NCI-H2171 (cell line): ENCODE measurements around the gene CMBL.
"Not testable (repeated sequence)": the region's sequence is repeated elsewhere in the genome, so short reads cannot be mapped to it uniquely, and the experiment has no call there.

ENCODE experiments used
- DNase-seq: peaks from one replicate; lab custom pipeline; 2025; lab: John Stamatoyannopoulos, UW

The CMBL gene

GRCh38 chr5:10285362-10285761 is 22.3 kb downstream of the CMBL start:
- not testable (repeated sequence) for DNase-seq

GRCh38 chr5:10283927-10284635 is 23.6 kb downstream of the CMBL start:
- DNase-seq, result no peak

- DNase-seq, result no peak
Measured at GRCh38 chr5:10279925-10280720, 27.6 kb downstream of the CMBL start.

- no peak for DNase-seq
Measured at GRCh38 chr5:10279328-10279727, 28.4 kb downstream of the CMBL start.

GRCh38 chr5:10278658-10279279 is 28.9 kb downstream of the CMBL start:
- no peak for DNase-seq

GRCh38 chr5:10277773-10278630 is 29.7 kb downstream of the CMBL start:
- DNase-seq, result no peak

GRCh38 chr5:10276691-10277090 is 31.0 kb downstream of the CMBL start:
- no peak for DNase-seq

GRCh38 chr5:10275991-10276390 is 31.7 kb downstream of the CMBL start:
- DNase-seq, result no peak

GRCh38 chr5:10275460-10275859 is 32.2 kb downstream of the CMBL start:
- DNase-seq, result no peak

- not testable (repeated sequence) for DNase-seq
Measured at GRCh38 chr5:10272875-10273209, 34.9 kb downstream of the CMBL start.

- DNase-seq, result no peak
Measured at GRCh38 chr5:10272053-10272874, 35.4 kb downstream of the CMBL start.

- no peak for DNase-seq
Measured at GRCh38 chr5:10268100-10268499, 39.6 kb downstream of the CMBL start.

GRCh38 chr5:10266839-10267238 is 40.9 kb downstream of the CMBL start:
- DNase-seq, result no peak

GRCh38 chr5:10266137-10266536 is 41.6 kb downstream of the CMBL start:
- no peak for DNase-seq

- DNase-seq, result no peak
Measured at GRCh38 chr5:10265245-10266109, 42.2 kb downstream of the CMBL start.

- no peak for DNase-seq
Measured at GRCh38 chr5:10264604-10265003, 43.1 kb downstream of the CMBL start.

- no peak for DNase-seq
Measured at GRCh38 chr5:10262995-10263394, 44.7 kb downstream of the CMBL start.

- no peak for DNase-seq
Measured at GRCh38 chr5:10262121-10262774, 45.5 kb downstream of the CMBL start.

- DNase-seq, result no peak
Measured at GRCh38 chr5:10261065-10261464, 46.6 kb downstream of the CMBL start.

GRCh38 chr5:10259899-10260298 is 47.8 kb downstream of the CMBL start:
- no peak for DNase-seq
